K562 (cell line): ENCODE measurements around the gene DPEP2. TPM values are rescaled to one million over a fixed set of nuclear protein-coding genes. Genes with fewer than 3 reads are reported as not detected.
A peak's percentile ranks its signal among the peaks of the same experiment; 100 is the strongest.

Source experiments
- ATAC-seq: fragments of 200-7000 bp; cut with Tn5 transposase; 3 replicates; pipeline ENCODE4 v1.9.1; 2020; ENCODE audit warnings: moderate library complexity
- BruUV-seq: library from RNA; stranded (reverse); fragments of 400-500 nt; replicated peaks from 2 replicates; lab custom pipeline; 2021; lab: Mats Ljungman, UMichigan
- CTCF ChIA-PET: fragments of 300-600 bp; formaldehyde crosslinking; extraction: SDS; loops from one replicate; lab custom pipeline; 2021; ENCODE audit warnings: low intra/inter-chr PET ratio; lab: Yijun Ruan, JAX
- POLR2A ChIA-PET: fragments of 300-600, 350-650 bp; sonication (Branson Sonifier 250); formaldehyde crosslinking; extraction: SDS; loops from one replicate; lab custom pipeline; 2021; ENCODE audit warnings: antibody characterized with exemption, inconsistent platforms; lab: Yijun Ruan, JAX
- DNase-seq, 4 experiments: peaks; one replicate each; pipeline versions ENCODE4 v3.0.0 to v3.0.0-alpha.2; 2011 to 2018; ENCODE audit warnings: low spot score in 3 of 4, mixed read lengths in 3 of 4; ENCODE audit errors: extremely low read depth in 1 of 4
- FAIRE-seq: peaks from 2 replicates; lab custom pipeline; 2011; peaks lifted over from hg19 to GRCh38; lab: Jason Lieb, UNC
- H2AFZ ChIP-seq: 2 replicates; pipeline ENCODE4 v1.6.0; 2011; ENCODE audit warnings: low read depth, low read length, control low read depth, inconsistent platforms
- H3K27ac ChIP-seq: fragments of 200-600 bp; 3 replicates; pipeline ENCODE4 v1.8.0; 2011; ENCODE audit warnings: low read depth, mild to moderate bottlenecking, control low read depth, inconsistent platforms, low read length, moderate library complexity, mixed read lengths; ENCODE audit errors: extremely low read depth
- H3K27me3 ChIP-seq, 2 experiments: fragments of 300-600 bp in 1 of 2; 2 replicates in 1 of 2; 3 replicates in 1 of 2; pipeline versions ENCODE4 v1.6.0 to v1.8.0; 2011; ENCODE audit warnings: inconsistent platforms in 2 of 2, low read length in 2 of 2, mild to moderate bottlenecking in 1 of 2, mixed read lengths in 1 of 2, moderate library complexity in 1 of 2; ENCODE audit not compliant: control insufficient read depth in 2 of 2, insufficient read depth in 2 of 2
- H3K36me3 ChIP-seq: fragments of 300-600 bp; 3 replicates; pipeline ENCODE4 v1.8.0; 2011; ENCODE audit warnings: mild to moderate bottlenecking, low read length, inconsistent platforms; ENCODE audit not compliant: control insufficient read depth, insufficient read depth
- H3K4me1 ChIP-seq, 2 experiments: fragments of 200-600 bp in 1 of 2; replicated peaks in 1 of 2; 2 replicates in 1 of 2; 3 replicates in 1 of 2; pipeline versions ENCODE4 v1.5.1 to v1.8.0; 2011; ENCODE audit warnings: inconsistent platforms in 2 of 2, low read length in 2 of 2, mild to moderate bottlenecking in 1 of 2, mixed read lengths in 1 of 2, moderate library complexity in 1 of 2; ENCODE audit not compliant: control insufficient read depth in 2 of 2, insufficient read depth in 2 of 2
- H3K4me2 ChIP-seq: 2 replicates; pipeline ENCODE4 v1.6.1; 2011; ENCODE audit warnings: low read length, control low read depth, inconsistent platforms, mixed read lengths; ENCODE audit not compliant: insufficient read depth
- H3K4me3 ChIP-seq: fragments of 200-600 bp; sonication (generic), shearing (Covaris generic); 2 replicates; pipeline ENCODE4 v1.5.1; 2016; ENCODE audit warnings: control low read depth, inconsistent platforms
- H3K79me2 ChIP-seq: fragments of 200-600 bp; 3 replicates; pipeline ENCODE4 v1.8.0; 2011; ENCODE audit warnings: low read length, inconsistent platforms; ENCODE audit not compliant: control insufficient read depth, insufficient read depth
- H3K9ac ChIP-seq, 2 experiments: 2 replicates each; pipeline versions ENCODE4 v1.6.0 to v1.6.1; 2011; ENCODE audit warnings: low read depth in 2 of 2, low read length in 2 of 2, control low read depth in 1 of 2, inconsistent platforms in 1 of 2, mild to moderate bottlenecking in 1 of 2, mixed read lengths in 1 of 2; ENCODE audit not compliant: insufficient read depth in 1 of 2
- H3K9me1 ChIP-seq: one replicate; pipeline ENCODE4 v1.6.0; 2011; ENCODE audit warnings: inconsistent platforms, mild to moderate bottlenecking, low read length, moderate library complexity; ENCODE audit not compliant: control insufficient read depth, insufficient read depth
- H3K9me3 ChIP-seq: replicated peaks from 2 replicates; pipeline ENCODE4 v1.5.1; 2011; ENCODE audit warnings: low read depth, low read length, inconsistent platforms; ENCODE audit not compliant: control insufficient read depth, insufficient read depth
- H4K20me1 ChIP-seq: replicated peaks from 2 replicates; pipeline ENCODE4 v1.6.1; 2011; ENCODE audit warnings: low read length, inconsistent platforms, mixed read lengths; ENCODE audit not compliant: control insufficient read depth, insufficient read depth
- HNRNPH1 ChIP-seq: fragments of 200-400 bp; formaldehyde crosslinking; optimal IDR thresholded peaks from 2 replicates; pipeline ENCODE3; 2017; ENCODE audit warnings: low read depth, mild to moderate bottlenecking, low read length, moderate library complexity
- ZNF592 ChIP-seq: fragments of 450-650 bp; IDR thresholded peaks from 2 replicates; pipeline ENCODE4 v1.6.1; 2017; ENCODE audit warnings: antibody characterized with exemption, mild to moderate bottlenecking
- WGBS: fragments of 100-300 bp; shearing (Covaris generic); methylation state at CpG from one replicate; pipeline ENCODE4 v1.1.6; 2016; ENCODE audit warnings: low coverage, mixed read lengths; ENCODE audit not compliant: insufficient coverage; ENCODE audit errors: missing lambda C conversion rate; 5-methylcytosine and 5-hydroxymethylcytosine counted together
- in situ Hi-C: fragments of 300-500 bp; cut with MboI; formaldehyde crosslinking; loops from 4 replicates; pipeline ENCODE4 v1.15.0; 2018; ENCODE audit warnings: inconsistent platforms, mixed read lengths
- intact Hi-C: fragments of 100-400 bp; cut with micrococcal nuclease; formaldehyde crosslinking; loops from 2 replicates; pipeline ENCODE4 v1.14.2; 2022
- polyA plus RNA-seq, 8 experiments: library from polyadenylated mRNA; depleted of rRNA in 4 of 8; stranded (reverse) in 5 of 8; unstranded in 3 of 8; fragments of >200 nt; fragmentation: Nextera tagmentation in 2 of 8; fragmentation: Illumina TruSeq in 1 of 8; extraction: Ambion mirVana in 2 of 8; extraction: Trizol in 1 of 8; gene quantifications; 2 replicates each; pipeline versions ENCODE4 v1.2.1 to v1.2.3, GENCODE V29; 2011 to 2014; ENCODE audit warnings: inconsistent platforms in 1 of 8, missing spikeins in 1 of 8
- total RNA-seq, 7 experiments: library from RNA; depleted of rRNA in 6 of 7; stranded (reverse); fragments of >200 nt in 6 of 7; fragmentation: Illumina TruSeq in 2 of 7; extraction: Trizol in 2 of 7; gene quantifications; 2 replicates each; pipeline versions ENCODE4 v1.2.1 to v1.2.3, GENCODE V29; 2011 to 2021; ENCODE audit warnings: low replicate concordance in 1 of 7

Gene DPEP2
- total and polyA plus RNA-seq, 9 of the 15 experiments (the other 6 are each of a cell fraction or from before 2014, with no cell fraction given): 0.14 to 1.2 (median 0.38) TPM

DNA sequence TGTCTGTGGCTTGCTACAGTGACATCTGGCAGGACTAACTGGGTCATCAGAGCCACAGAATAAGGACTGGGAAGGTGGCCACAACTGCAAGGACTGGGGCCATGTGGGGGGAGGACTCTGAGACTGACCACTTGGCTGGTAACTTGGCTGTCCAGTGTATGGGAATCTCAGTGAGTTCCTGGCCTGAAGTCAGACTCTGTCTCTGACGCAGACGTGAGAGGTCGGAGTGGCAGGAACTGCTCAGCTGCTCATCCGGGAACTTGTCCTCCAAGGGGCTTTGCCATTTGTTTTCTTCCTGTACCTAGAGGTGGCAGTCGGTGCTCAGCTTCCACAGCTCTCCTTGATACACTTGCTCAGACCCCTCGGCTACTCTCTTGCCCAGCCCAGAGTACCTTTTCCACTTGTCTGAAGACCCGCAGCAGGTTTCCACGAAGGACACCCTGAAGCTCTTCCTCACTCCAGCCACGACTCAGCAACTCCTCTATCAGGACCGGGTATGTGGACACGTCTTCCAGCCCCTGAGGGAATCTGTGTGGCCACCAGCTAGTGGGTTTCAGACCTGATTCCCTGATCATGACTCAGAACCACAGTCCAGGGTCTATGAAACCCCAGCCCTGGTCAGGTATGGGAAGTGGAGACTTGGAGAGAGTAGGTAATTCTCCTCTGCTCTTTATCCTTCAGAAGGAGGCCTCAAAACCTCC is 11.7 kb downstream of the DPEP2 start:
- Histone ChIP-seq H3K9me3 (no peaks in the 10 kb centered on the region), H3K27ac (peak overlapping the region; percentile 8; the same call in 1 of the 3 replicates), H4K20me1 (no peaks in the 10 kb centered on the region), H3K4me1 (peaks cover 17 to 20% of the 10 kb centered on the region in 2 experiments), H2AFZ (peak overlapping the region; percentile 79), H3K4me2 (no peak overlapping the region), H3K9me1 (no peaks in the 10 kb centered on the region), H3K36me3 (no peaks in the 10 kb centered on the region), H3K79me2 (no peaks in the 10 kb centered on the region), H3K27me3 (no peaks in the 10 kb centered on the region), H3K4me3 (no peak overlapping the region), H3K9ac (peak overlapping the region in 1 of 2 experiments; percentile 45; a peak in 1 of 4 replicates)
- in situ Hi-C loops: no loop called here
- intact Hi-C loops: no loop called here
- WGBS: 34% methylated on average over 11 of the region's 11 CpGs
- TF ChIP-seq HNRNPH1 (no peak), ZNF592 (0 out of 2 replicates have a peak, but pooled peaks have one; percentile 39)
- BruUV-seq: no TSS peak
- no peak for FAIRE-seq
- peak; percentile 11; the same call in 2 of the 3 replicates for ATAC-seq
- DNase-seq: no peak
- ChIA-PET CTCF (no interaction called here), POLR2A (interaction anchor here (0.7 to 1.5 kb wide), 3 partner anchors 13 to 45 kb away, joined by 3 to 5 read pairs (median 3); partner anchors contain the start of genes DDX28 and DUS2)
